Erythroblast (primary cell): ENCODE results near the gene ATP11C.

Experiments used
- GATA1 ChIP-seq: IDR thresholded peaks from 2 replicates; pipeline ENCODE4 v1.6.1; 2011; ENCODE audit warnings: low read depth, mild to moderate bottlenecking, control low read depth, low read length, moderate library complexity
- POLR2A ChIP-seq: IDR thresholded peaks from 2 replicates; pipeline ENCODE4 v1.6.1; 2011; ENCODE audit warnings: mild to moderate bottlenecking, low read length

- no peak for TF ChIP-seq POLR2A
- no peak for TF ChIP-seq GATA1
These were observed 212.7 kb downstream of the ATP11C start for GRCh38 chrX:139720136-139720535.
